ENCODE results near the gene SEC14L3. TPM values are rescaled to one million over a fixed set of nuclear protein-coding genes. Genes with fewer than 3 reads are reported as not detected.

SEC14L3 gene
- not detected in 3 replicates for total RNA-seq (2021)
- Bru-seq, nascent RNA = percentile 1 among the genes with signal in this experiment
- long read RNA-seq, experiment 1 = 0 reads
- long read RNA-seq, experiment 2 = 0 reads
- long read RNA-seq, experiment 3 = 0 reads

GRCh38 chr22:30471616-30472318, at the start of gene SEC14L3:
Gene SEC14L3, minus strand, starts transcription at chr22:30472017. Its CDS starts 59 bp downstream, at chr22:30471958.
- POLR2A ChIA-PET = no interaction called here

GRCh38 chr22:30519842-30520425, 48.1 kb upstream of the SEC14L3 start:
- peaks cover 15% of the 10 kb centered on the region for H3K9me3 Mint-ChIP-seq
- CTCF ChIA-PET = no interaction called here
- H3K36me3 Mint-ChIP-seq = no peaks in the 10 kb centered on the region
- POLR2A ChIA-PET = interaction anchor here (0.7 kb wide), 1 partner anchor 127 kb away, joined by 4 read pairs; no protein-coding TSS in a partner anchor
- no peak overlapping the region for H3K27ac Mint-ChIP-seq
- H3K27me3 Mint-ChIP-seq (ENCODE audit: low read depth) = no peaks in the 10 kb centered on the region; the same call in 1 of the 2 replicates
- TF ChIP-seq, protein P1, sequence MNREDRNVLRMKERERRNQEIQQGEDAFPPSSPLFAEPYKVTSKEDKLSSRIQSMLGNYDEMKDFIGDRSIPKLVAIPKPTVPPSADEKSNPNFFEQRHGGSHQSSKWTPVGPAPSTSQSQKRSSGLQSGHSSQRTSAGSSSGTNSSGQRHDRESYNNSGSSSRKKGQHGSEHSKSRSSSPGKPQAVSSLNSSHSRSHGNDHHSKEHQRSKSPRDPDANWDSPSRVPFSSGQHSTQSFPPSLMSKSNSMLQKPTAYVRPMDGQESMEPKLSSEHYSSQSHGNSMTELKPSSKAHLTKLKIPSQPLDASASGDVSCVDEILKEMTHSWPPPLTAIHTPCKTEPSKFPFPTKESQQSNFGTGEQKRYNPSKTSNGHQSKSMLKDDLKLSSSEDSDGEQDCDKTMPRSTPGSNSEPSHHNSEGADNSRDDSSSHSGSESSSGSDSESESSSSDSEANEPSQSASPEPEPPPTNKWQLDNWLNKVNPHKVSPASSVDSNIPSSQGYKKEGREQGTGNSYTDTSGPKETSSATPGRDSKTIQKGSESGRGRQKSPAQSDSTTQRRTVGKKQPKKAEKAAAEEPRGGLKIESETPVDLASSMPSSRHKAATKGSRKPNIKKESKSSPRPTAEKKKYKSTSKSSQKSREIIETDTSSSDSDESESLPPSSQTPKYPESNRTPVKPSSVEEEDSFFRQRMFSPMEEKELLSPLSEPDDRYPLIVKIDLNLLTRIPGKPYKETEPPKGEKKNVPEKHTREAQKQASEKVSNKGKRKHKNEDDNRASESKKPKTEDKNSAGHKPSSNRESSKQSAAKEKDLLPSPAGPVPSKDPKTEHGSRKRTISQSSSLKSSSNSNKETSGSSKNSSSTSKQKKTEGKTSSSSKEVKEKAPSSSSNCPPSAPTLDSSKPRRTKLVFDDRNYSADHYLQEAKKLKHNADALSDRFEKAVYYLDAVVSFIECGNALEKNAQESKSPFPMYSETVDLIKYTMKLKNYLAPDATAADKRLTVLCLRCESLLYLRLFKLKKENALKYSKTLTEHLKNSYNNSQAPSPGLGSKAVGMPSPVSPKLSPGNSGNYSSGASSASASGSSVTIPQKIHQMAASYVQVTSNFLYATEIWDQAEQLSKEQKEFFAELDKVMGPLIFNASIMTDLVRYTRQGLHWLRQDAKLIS (CRISPR knock-in tag; IDR thresholded peaks at IDR 0.05; ENCODE audit: borderline replicate concordance) = no peak
- TF ChIP-seq OVOL2 (CRISPR knock-in tag; IDR thresholded peaks at IDR 0.05; ENCODE audit: borderline replicate concordance) (no peak), FOXK1 (CRISPR knock-in tag; IDR thresholded peaks at IDR 0.05) (no peak)
- DNase-seq (ENCODE audit: low spot score) (no peak), ATAC-seq (no peak)
- H3K4me3 Mint-ChIP-seq = no peak overlapping the region
- H3K4me1 Mint-ChIP-seq = no peaks in the 10 kb centered on the region

More at GRCh38 chr22:30471616-30472318, at the start of gene SEC14L3:
- no peaks in the 10 kb centered on the region for H3K36me3 Mint-ChIP-seq
- ATAC-seq (no peak), DNase-seq (ENCODE audit: low spot score) (no peak)
- no peaks in the 10 kb centered on the region for H3K9me3 Mint-ChIP-seq
- H3K4me3 Mint-ChIP-seq = no peak within 1 kb of the TSS
- no peak within 1 kb of the TSS for H3K27ac Mint-ChIP-seq
- no peak for TF ChIP-seq RELA (CRISPR knock-in tag; IDR thresholded peaks at IDR 0.05; ENCODE audit: borderline replicate concordance)
- no peak for TF ChIP-seq GABPB1 (CRISPR knock-in tag; IDR thresholded peaks at IDR 0.05)
- TF ChIP-seq, protein P2, sequence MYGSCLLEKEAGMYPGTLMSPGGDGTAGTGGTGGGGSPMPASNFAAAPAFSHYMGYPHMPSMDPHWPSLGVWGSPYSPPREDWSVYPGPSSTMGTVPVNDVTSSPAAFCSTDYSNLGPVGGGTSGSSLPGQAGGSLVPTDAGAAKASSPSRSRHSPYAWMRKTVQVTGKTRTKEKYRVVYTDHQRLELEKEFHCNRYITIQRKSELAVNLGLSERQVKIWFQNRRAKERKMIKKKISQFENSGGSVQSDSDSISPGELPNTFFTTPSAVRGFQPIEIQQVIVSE (CRISPR knock-in tag; IDR thresholded peaks at IDR 0.05; ENCODE audit: borderline replicate concordance) = no peak
- TF ChIP-seq JAZF1 (CRISPR knock-in tag; IDR thresholded peaks at IDR 0.05) = no peak
- TF ChIP-seq NR3C1 (CRISPR knock-in tag; conservative IDR thresholded peaks at IDR 0.05; ENCODE audit: low read depth) = no peak
- CTCF ChIA-PET = interaction anchor here (0.6 kb wide), 1 partner anchor 14 kb away, joined by 3 read pairs; no protein-coding TSS in a partner anchor
- peaks cover 5% of the 10 kb centered on the region for H3K4me1 Mint-ChIP-seq
- H3K27me3 Mint-ChIP-seq (ENCODE audit: low read depth) = no peaks in the 10 kb centered on the region; the same call in 1 of the 2 replicates

- peaks cover 23% of the 10 kb centered on the region for H3K9me3 Mint-ChIP-seq
- no peak overlapping the region for H3K4me3 Mint-ChIP-seq
- ChIA-PET POLR2A (no interaction called here), CTCF (interaction anchor here (0.6 kb wide), 1 partner anchor 44 kb away, joined by 4 read pairs; no protein-coding TSS in a partner anchor)
- H3K27me3 Mint-ChIP-seq (ENCODE audit: low read depth) = peaks cover 2% of the 10 kb centered on the region; the same call in 1 of the 2 replicates
- DNase-seq (ENCODE audit: low spot score) = no peak
- no peaks in the 10 kb centered on the region for H3K36me3 Mint-ChIP-seq
- no peak for ATAC-seq
- H3K27ac Mint-ChIP-seq = no peak overlapping the region
- no peaks in the 10 kb centered on the region for H3K4me1 Mint-ChIP-seq
- TF ChIP-seq CBFB (CRISPR knock-in tag; IDR thresholded peaks at IDR 0.05; ENCODE audit: low read depth) (no peak), GRHL2 (CRISPR knock-in tag; IDR thresholded peaks at IDR 0.05; ENCODE audit: insufficient replicate concordance, severe bottlenecking) (no peak), ESRRA (CRISPR knock-in tag; IDR thresholded peaks at IDR 0.05; ENCODE audit: borderline replicate concordance) (no peak), FOXP1 (CRISPR knock-in tag; IDR thresholded peaks at IDR 0.05; ENCODE audit: borderline replicate concordance) (no peak), GTF2I (CRISPR knock-in tag; conservative IDR thresholded peaks at IDR 0.05) (no peak), ZNF219 (CRISPR knock-in tag; IDR thresholded peaks at IDR 0.05; ENCODE audit: borderline replicate concordance) (no peak)
- TF ChIP-seq, protein P3, sequence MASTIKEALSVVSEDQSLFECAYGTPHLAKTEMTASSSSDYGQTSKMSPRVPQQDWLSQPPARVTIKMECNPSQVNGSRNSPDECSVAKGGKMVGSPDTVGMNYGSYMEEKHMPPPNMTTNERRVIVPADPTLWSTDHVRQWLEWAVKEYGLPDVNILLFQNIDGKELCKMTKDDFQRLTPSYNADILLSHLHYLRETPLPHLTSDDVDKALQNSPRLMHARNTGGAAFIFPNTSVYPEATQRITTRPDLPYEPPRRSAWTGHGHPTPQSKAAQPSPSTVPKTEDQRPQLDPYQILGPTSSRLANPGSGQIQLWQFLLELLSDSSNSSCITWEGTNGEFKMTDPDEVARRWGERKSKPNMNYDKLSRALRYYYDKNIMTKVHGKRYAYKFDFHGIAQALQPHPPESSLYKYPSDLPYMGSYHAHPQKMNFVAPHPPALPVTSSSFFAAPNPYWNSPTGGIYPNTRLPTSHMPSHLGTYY (CRISPR knock-in tag; IDR thresholded peaks at IDR 0.05) = no peak
- TF ChIP-seq, protein P4, sequence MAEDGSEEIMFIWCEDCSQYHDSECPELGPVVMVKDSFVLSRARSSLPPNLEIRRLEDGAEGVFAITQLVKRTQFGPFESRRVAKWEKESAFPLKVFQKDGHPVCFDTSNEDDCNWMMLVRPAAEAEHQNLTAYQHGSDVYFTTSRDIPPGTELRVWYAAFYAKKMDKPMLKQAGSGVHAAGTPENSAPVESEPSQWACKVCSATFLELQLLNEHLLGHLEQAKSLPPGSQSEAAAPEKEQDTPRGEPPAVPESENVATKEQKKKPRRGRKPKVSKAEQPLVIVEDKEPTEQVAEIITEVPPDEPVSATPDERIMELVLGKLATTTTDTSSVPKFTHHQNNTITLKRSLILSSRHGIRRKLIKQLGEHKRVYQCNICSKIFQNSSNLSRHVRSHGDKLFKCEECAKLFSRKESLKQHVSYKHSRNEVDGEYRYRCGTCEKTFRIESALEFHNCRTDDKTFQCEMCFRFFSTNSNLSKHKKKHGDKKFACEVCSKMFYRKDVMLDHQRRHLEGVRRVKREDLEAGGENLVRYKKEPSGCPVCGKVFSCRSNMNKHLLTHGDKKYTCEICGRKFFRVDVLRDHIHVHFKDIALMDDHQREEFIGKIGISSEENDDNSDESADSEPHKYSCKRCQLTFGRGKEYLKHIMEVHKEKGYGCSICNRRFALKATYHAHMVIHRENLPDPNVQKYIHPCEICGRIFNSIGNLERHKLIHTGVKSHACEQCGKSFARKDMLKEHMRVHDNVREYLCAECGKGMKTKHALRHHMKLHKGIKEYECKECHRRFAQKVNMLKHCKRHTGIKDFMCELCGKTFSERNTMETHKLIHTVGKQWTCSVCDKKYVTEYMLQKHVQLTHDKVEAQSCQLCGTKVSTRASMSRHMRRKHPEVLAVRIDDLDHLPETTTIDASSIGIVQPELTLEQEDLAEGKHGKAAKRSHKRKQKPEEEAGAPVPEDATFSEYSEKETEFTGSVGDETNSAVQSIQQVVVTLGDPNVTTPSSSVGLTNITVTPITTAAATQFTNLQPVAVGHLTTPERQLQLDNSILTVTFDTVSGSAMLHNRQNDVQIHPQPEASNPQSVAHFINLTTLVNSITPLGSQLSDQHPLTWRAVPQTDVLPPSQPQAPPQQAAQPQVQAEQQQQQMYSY (CRISPR knock-in tag; IDR thresholded peaks at IDR 0.05) = no peak
- TF ChIP-seq, protein P5, sequence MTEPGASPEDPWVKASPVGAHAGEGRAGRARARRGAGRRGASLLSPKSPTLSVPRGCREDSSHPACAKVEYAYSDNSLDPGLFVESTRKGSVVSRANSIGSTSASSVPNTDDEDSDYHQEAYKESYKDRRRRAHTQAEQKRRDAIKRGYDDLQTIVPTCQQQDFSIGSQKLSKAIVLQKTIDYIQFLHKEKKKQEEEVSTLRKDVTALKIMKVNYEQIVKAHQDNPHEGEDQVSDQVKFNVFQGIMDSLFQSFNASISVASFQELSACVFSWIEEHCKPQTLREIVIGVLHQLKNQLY (CRISPR knock-in tag; IDR thresholded peaks at IDR 0.05) = no peak
These were observed 44.9 kb upstream of the SEC14L3 start for GRCh38 chr22:30516731-30517130.

Data from WTC11 (cell line).